Lung (tissue), 16 donors: ENCODE measurements around the gene CELA1. TPM values are rescaled to one million over a fixed set of nuclear protein-coding genes. Genes with fewer than 3 reads are reported as not detected.

ENCODE experiments used
- ATAC-seq: fragments of 200-7000 bp; cut with Tn5 transposase; one replicate; pipeline ENCODE4 v1.9.1; 2020; ENCODE audit warnings: moderate number of reproducible peaks; ENCODE audit not compliant: insufficient read depth, low FRiP score
- DNase-seq, 3 donors: peaks; one replicate each; pipeline ENCODE4 v3.0.0-alpha.2; 2013 to 2017
- H3K27ac ChIP-seq, 2 donors: one replicate each; pipeline ENCODE4 v1.5.1; 2013; ENCODE audit warnings: mild to moderate bottlenecking in 2 of 2, moderate library complexity in 2 of 2, control low read depth in 1 of 2, inconsistent platforms in 1 of 2, low read depth in 1 of 2, low read length in 1 of 2
- H3K27me3 ChIP-seq, 3 donors: one replicate each; pipeline ENCODE4 v1.5.1; 2013; ENCODE audit warnings: low read length in 2 of 3; ENCODE audit not compliant: control insufficient read depth in 3 of 3, insufficient read depth in 3 of 3
- H3K36me3 ChIP-seq, 4 donors: one replicate each; pipeline ENCODE4 v1.5.1; 2013; ENCODE audit warnings: low read length in 4 of 4, mild to moderate bottlenecking in 1 of 4, moderate library complexity in 1 of 4; ENCODE audit not compliant: control insufficient read depth in 4 of 4, insufficient read depth in 4 of 4
- H3K4me1 ChIP-seq, 5 donors: one replicate each; pipeline ENCODE4 v1.5.1; 2013; ENCODE audit warnings: low read length in 5 of 5, mild to moderate bottlenecking in 2 of 5, moderate library complexity in 1 of 5; ENCODE audit not compliant: control insufficient read depth in 5 of 5, insufficient read depth in 5 of 5
- H3K4me3 ChIP-seq: one replicate; pipeline ENCODE4 v1.5.1; 2013; ENCODE audit warnings: mild to moderate bottlenecking, control low read depth, moderate library complexity
- H3K9ac ChIP-seq, 2 donors: one replicate each; pipeline ENCODE4 v1.5.1; 2013; ENCODE audit warnings: low read length in 2 of 2, control low read depth in 1 of 2; ENCODE audit not compliant: insufficient read depth in 1 of 2
- H3K9me3 ChIP-seq, 4 donors: one replicate each; pipeline ENCODE4 v1.5.1; 2013; ENCODE audit warnings: low read length in 3 of 4, mild to moderate bottlenecking in 1 of 4, moderate library complexity in 1 of 4; ENCODE audit not compliant: control insufficient read depth in 4 of 4, insufficient read depth in 3 of 4
- CTCF ChIP-seq: IDR thresholded peaks from 2 replicates; pipeline ENCODE4 v1.5.1; 2012; ENCODE audit warnings: mild to moderate bottlenecking; ENCODE audit errors: control extremely low read depth, extremely low read depth
- WGBS, 2 donors: extraction: QIAGEN DNeasy Blood & Tissue Kit; methylation state at CpG; one replicate each; pipeline ENCODE4 v1.1.7; 2013; 5-methylcytosine and 5-hydroxymethylcytosine counted together
- long read RNA-seq, 5 donors: transcript quantifications; one replicate each; lab custom pipeline, GENCODE V29; 2026
- polyA plus RNA-seq, 2 donors: library from polyadenylated mRNA; stranded (reverse); fragments of 200-250 nt; gene quantifications; one replicate each; pipeline ENCODE4 v1.2.1, GENCODE V29; 2013
- total RNA-seq, 2 donors: library from RNA; depleted of rRNA in 1 of 2; stranded (reverse); fragments of >200 nt in 1 of 2; gene quantifications; one replicate each; pipeline ENCODE4 v1.2.1, GENCODE V29; 2014 to 2021
- donor health status: control.
- donor health status: control.
- donor health status: Bipolar disorder and iron deficiency.
- donor health status: healthy.
- donor health status: DM: yes; HTN: yes; CAD: no.

Gene CELA1
- not detected for total RNA-seq
- under 1 TPM in 1 of 2 donors, not detected in 1; 0.05 TPM for polyA plus RNA-seq
- long read RNA-seq, donor 1, result 0 reads
- long read RNA-seq, donor 2, result 0 reads
- long read RNA-seq, donor 3, result 0 reads
- long read RNA-seq, donor 4, result 0 reads
- long read RNA-seq, donor 5, result 0 reads

- DNase-seq (no peak), ATAC-seq (no peak)
- Histone ChIP-seq H3K36me3 (no peaks in the 10 kb centered on the region), H3K27ac (no peak within 1 kb of the TSS), H3K27me3 (no peaks in the 10 kb centered on the region), H3K4me1 (no peaks in the 10 kb centered on the region), H3K4me3 (no peak within 1 kb of the TSS), H3K9me3 (no peaks in the 10 kb centered on the region), H3K9ac (no peak within 1 kb of the TSS)
- TF ChIP-seq CTCF, result no peak
- WGBS, 2 donors, result 88 to 90% methylated on average over 3 of the region's 3 CpGs
These were observed at the start of gene CELA1 for GRCh38 chr12:51346581-51346980. Gene CELA1, minus strand, starts transcription at chr12:51346679. Its CDS starts 41 bp downstream, at chr12:51346638.

DNA sequence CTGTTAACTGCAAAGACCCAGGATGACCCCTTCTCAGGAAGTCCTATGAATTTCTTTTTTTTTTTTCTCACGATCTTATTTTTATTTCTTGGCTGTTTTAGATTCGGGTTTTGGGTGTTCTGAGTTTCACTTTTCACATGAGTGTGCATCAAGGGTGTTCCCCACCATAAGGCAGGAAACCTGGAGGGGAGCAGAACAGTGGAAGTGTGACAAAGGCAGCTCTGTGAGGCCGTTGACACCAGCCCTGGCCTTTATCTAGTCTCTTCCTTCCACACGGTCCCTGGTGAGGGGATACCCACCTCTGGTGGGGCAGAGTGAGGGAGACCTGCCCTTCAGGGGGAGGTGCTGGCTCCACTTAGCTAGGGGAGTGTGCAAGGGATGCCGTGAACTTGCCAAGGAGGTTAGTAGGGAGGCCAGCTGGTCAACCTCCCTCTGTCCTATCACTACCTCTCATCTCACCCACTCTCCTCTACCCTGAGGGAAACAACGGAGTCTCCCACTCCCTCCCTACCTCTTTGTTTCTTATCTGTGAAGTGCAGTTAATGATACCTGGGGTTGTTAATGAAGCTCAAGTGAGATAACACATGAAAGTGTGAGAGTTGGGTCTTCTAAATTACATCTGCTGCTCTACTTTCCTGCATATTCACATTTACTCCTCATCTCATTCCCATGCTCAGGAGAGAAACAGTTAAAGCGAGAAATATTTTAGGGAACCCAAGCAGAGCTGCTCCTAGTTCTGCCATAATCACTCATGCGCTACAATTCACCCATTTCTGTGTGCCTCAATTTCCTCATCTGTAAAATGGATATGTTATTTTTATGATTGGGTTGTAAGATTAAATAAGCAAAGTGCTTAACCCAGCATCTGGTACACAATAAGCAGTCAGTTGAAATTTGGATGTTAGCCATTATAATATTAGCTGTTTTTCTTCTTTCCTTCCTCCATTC is 49.1 kb upstream of the CELA1 start:
- H3K9ac ChIP-seq, result no peak overlapping the region
- H3K9me3 ChIP-seq, result no peaks in the 10 kb centered on the region
- H3K4me3 ChIP-seq, result no peak overlapping the region
- DNase-seq, result no peak
- no peaks in the 10 kb centered on the region for H3K36me3 ChIP-seq
- no peak for TF ChIP-seq CTCF
- peaks cover 0 to 20% (median 3%) of the 10 kb centered on the region in 5 donors for H3K4me1 ChIP-seq
- 38 to 51% methylated on average over 8 of the region's 8 CpGs for WGBS, 2 donors
- H3K27me3 ChIP-seq, result peaks cover 0 to 14% (median 13%) of the 10 kb centered on the region in 3 donors
- no peak overlapping the region for H3K27ac ChIP-seq
- ATAC-seq, result no peak

- H3K9me3 ChIP-seq, result no peaks in the 10 kb centered on the region
- H3K4me3 ChIP-seq, result no peak overlapping the region
- ATAC-seq (no peak), DNase-seq (no peak)
- peak overlapping the region in 1 of 2 donors; percentile 70 for H3K27ac ChIP-seq
- TF ChIP-seq CTCF, result no peak
- H3K36me3 ChIP-seq, result no peaks in the 10 kb centered on the region
- H3K4me1 ChIP-seq, result peaks cover 0 to 20% (median 7%) of the 10 kb centered on the region in 5 donors
- H3K9ac ChIP-seq, result no peak overlapping the region
- WGBS, 2 donors, result 67 to 71% methylated on average over 14 of the region's 14 CpGs
- peaks cover 0 to 14% (median 13%) of the 10 kb centered on the region in 3 donors for H3K27me3 ChIP-seq
These were observed 47.4 kb upstream of the CELA1 start for GRCh38 chr12:51393676-51394545.
